Muscle of back (tissue), 11 donors: ENCODE data around the gene MAN2C1. TPM values are rescaled to one million over a fixed set of nuclear protein-coding genes. Genes with fewer than 3 reads are reported as not detected.
"Not testable (repeated sequence)": the region's sequence is repeated elsewhere in the genome, so short reads cannot be mapped to it uniquely, and the experiment has no call there.

Source experiments
- DNase-seq, 3 donors: peaks; one replicate each; pipeline versions ENCODE4 v3.0.0 to v3.0.0-alpha.2; 2013
- polyA plus RNA-seq, 10 donors: library from polyadenylated mRNA; unstranded; fragments of 120-200 nt; gene quantifications; one replicate each; pipeline ENCODE4 v1.2.1, GENCODE V29; 2013; ENCODE audit not compliant: insufficient read length in 10 of 10

Gene MAN2C1
- polyA plus RNA-seq, 10 donors: 63.2 to 190 (median 82.0) TPM

GRCh38 chr15:75313116-75313845 is 55.1 kb downstream of the MAN2C1 start:
- DNase-seq: no peak

- not testable (repeated sequence) for DNase-seq
Observed at GRCh38 chr15:75312548-75312947, 55.9 kb downstream of the MAN2C1 start.

DNA sequence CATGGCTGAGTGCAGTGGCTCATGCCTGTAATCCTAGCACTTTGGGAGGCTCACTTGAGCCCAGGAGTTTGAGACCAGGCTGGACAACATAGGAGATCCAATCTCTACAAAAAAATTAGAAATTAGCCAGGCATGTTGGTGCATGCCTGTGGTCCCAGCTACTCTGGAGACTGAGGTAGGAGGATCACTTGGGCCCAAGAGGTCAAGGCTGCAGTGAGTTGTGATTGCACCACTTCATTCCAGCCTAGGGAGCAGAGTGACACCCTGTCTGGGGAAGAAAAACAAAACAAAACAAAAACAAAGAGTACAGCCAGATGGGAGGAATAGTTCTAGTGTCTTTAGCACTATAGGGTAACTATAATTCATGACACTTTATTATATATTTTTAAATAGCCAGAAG is 58.7 kb downstream of the MAN2C1 start:
- DNase-seq: no peak

- DNase-seq: peak in 1 of 3 donors; percentile 4
Observed at GRCh38 chr15:75307778-75308390, 60.5 kb downstream of the MAN2C1 start.

DNA sequence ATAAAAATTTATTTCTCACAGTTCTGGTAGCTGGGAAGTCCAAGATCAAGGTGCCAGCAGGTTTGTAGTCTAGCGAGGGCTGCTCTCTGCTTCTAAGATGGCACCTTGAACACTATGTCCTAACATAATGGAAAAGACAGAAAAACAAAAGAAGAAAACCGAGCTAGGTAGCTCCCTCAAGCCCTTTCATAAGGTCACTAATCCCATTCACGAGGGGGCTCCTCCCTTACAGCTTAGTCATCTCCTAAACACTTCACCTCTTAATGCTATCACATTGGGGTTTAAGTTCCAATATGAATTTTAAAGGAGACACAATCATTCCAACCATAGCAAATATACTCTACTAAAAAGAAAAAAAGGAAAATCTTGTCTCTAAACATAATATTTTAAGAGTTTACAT is 62.2 kb downstream of the MAN2C1 start:
- no peak for DNase-seq

Other genes starting within 250 kb of the MAN2C1 start
- gene C15orf39, start 166.7 kb downstream of the MAN2C1 start, polyA plus RNA-seq: 10 to 100 TPM in 5 of 10 donors, 1 to 10 TPM in 5; 7.1 to 15.3 (median 10.0) TPM
- gene GOLGA6C, start 110.3 kb downstream of the MAN2C1 start, polyA plus RNA-seq: not detected
- gene GOLGA6D, start 85.8 kb downstream of the MAN2C1 start, polyA plus RNA-seq: under 1 TPM; 0.07 to 0.93 (median 0.29) TPM
- 10 to 100 TPM; 33.4 to 65.0 (median 41.2) TPM for gene COMMD4, start 32.5 kb downstream of the MAN2C1 start, polyA plus RNA-seq
- 10 to 100 TPM in 1 of 10 donors, 1 to 10 TPM in 9; 3.5 to 12.4 (median 6.8) TPM for gene NEIL1, start 21.6 kb downstream of the MAN2C1 start, polyA plus RNA-seq
- 10 to 100 TPM; 25.7 to 38.3 (median 30.4) TPM for gene SIN3A, start 83.1 kb upstream of the MAN2C1 start, polyA plus RNA-seq
- 10 to 100 TPM; 18.9 to 35.2 (median 23.8) TPM for gene PTPN9, start 210.7 kb upstream of the MAN2C1 start, polyA plus RNA-seq